ENCODE measurements around the gene DUSP19.

The DUSP19 gene

DNA sequence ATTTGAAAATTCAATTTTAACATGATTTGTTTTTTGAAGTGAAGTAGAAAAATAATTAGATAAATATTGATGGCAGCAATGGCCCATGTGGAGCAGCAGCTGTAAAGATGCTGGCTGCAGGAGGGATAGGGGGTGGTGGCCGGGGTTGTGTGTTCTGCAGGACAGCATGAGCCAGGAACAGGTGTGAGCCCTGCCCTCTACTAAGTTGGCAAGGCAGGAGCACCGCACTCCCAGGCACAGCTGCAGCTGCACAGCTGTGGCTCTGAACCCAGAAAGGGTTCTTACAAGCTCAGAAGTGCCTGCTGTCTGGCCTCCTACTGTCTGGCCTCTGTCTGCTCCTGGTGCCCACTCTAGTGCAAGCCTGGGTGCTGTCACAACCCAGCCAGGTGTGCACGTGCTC lies 10.0 kb upstream of the DUSP19 start:
- DNase-seq (ENCODE audit: low read depth in 3 of 3), result no peak

DNA sequence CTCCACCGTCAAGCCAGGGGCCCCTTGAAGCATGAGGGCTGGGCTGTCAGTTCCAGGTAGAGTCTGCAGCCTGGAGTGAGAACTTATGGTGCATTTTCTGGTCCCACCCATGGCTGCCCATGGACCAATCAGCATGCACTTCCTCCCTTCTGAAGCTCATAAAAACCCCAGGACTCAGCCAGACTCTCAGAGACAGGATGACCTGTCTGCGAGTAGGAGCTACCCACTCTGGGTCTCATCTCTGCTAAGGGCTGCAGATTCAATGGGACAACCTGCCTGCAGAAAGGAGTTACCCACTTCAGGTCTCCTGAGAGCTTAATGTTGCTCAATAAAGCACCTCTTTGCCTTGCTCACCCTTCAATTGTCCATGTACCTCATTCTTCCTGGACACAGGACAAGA lies 9.4 kb upstream of the DUSP19 start:
- DNase-seq (ENCODE audit: low read depth in 3 of 3), result no peak

DNA sequence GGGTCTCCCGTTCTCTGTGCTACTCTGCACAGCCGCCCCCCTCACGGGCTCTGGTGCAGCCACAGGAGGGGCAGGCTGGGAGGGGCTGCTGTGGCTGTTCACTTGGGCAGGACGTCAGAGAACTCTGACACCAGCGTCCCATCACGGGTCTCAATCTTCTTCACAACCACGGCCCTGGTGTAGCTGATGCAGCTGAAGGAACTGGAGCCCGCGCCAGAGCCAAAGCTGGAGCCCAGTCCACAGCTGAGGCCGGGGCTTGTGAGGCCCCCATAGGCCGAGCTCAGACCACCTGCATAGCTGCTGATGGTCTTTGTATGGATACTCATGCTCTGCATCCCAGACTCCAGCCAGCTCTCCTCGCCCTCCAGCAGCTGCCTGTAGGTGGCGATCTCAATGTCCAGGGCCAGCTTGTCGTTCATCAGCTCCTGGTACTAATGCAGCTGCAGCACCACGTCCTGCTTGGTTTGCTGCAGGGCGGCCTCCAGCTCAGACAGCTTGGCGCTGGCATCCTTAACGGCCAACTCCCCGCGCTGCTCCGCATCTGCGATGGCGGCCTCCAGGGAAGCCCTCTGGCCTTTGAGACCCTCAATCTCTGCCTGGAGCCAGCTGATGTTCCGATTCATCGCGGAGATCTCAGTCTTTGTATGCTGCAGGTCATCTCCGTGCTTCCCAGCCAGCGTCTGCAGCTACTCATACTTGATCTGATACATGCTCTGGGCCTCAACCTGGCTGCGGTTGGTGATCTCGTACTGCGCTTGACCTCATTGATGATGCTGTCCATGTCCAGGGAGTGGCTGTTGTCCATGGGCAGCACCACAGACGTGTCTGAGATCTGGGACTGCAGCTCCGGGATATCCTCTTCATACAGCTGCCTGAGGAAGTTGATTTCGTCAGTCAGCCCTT lies 7.4 kb upstream of the DUSP19 start:
- no peak for DNase-seq (ENCODE audit: low read depth in 3 of 3)

- no peak for DNase-seq (ENCODE audit: low read depth in 3 of 3)
Measured at GRCh38 chr2:183072177-183072576, 6.4 kb upstream of the DUSP19 start.

GRCh38 chr2:183078163-183078463 lies 434 bp upstream of the DUSP19 start:
- DNase-seq (ENCODE audit: low read depth in 3 of 3), result no peak

DNA sequence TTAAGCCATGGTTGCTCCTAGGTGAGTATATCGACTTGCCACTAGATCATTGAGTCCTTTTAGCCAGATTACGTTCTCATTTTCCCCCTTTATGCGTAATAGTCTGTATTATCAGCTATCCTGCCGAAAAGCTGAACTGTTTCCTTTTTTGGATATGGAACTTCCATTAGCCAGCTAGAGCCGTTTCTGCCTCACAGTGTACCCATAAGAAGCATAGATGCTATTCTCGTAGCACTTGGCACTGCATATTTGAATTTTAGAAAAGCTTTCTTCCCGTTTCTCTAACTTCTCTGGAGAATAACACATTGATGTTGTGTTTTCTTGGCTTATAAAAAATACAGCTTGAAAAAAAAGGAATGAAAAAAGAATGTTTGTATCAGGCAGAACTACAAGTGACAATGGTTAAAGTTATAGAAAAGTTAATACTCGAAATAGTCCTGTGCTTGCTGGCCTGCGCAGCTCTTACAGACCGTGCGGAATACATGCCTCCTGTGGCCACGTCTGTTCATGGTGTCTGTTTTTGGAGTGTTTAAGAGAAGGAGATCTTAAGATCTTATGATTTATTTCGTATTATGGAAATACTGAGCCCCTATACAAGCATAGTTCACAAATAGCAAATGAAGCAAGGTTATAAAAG lies 710 bp downstream of the DUSP19 start:
- no peak for DNase-seq (ENCODE audit: low read depth in 3 of 3)

- DNase-seq (ENCODE audit: low read depth in 3 of 3), result no peak
Measured at GRCh38 chr2:183081911-183082310, 3.4 kb downstream of the DUSP19 start.

GRCh38 chr2:183088061-183088460 lies 9.5 kb downstream of the DUSP19 start:
- no peak for DNase-seq (ENCODE audit: low read depth in 3 of 3)

- DNase-seq (ENCODE audit: low read depth in 3 of 3), result no peak
Measured at GRCh38 chr2:183089192-183089851, 10.8 kb downstream of the DUSP19 start.

DNA sequence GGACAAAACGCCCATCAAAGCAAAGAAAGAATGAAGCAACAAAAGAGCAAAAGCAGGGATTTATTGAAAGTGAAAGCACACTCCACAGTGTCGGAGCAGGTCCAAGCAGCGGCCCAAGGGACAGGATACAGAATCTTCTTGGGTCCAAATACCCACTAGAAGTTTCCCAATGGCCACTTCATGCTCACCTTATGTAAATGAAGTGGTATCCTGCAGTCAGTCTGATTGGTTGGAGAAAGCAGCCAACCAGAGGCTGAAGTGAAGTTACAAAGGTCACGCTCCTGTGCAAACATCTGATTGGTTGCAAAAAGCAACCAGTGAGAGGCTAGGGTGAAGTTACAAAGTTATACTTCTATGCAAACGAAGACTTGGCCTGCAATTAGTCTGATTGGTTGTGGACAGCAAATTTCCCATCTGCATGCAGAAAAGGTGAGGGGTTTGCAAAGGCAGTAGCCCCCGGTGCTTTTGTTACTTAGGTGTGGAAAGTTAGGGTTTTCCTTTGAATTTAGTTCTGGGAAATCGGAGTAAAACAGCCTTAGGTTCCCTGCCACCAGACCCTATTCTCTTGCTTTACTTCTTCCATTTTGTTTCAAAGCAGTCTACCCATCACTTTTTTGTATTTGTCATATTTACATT lies 12.9 kb downstream of the DUSP19 start:
- DNase-seq (ENCODE audit: low read depth in 3 of 3), result no peak

DNA sequence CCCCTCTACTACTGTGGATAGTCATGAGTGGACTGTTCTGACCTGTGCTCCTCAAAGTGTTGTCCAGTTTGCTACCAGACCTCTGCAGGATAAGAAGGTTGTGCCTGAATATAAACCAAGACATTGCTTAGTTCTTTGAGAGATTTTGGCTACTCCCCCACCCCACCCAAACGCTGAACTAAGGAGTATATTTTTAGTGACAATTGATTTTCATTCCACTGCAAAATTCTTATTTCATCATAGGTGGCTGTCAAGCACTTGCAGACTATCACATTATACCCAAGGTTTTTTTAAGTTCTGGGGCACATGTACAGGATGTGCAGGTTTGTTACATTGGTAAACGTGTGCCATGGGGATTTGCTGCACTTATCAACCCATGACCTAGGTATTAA lies 13.4 kb downstream of the DUSP19 start:
- no peak for DNase-seq (ENCODE audit: low read depth in 3 of 3)

- no peak for DNase-seq (ENCODE audit: low read depth in 3 of 3)
Measured at GRCh38 chr2:183093857-183094657, 15.5 kb downstream of the DUSP19 start.

- DNase-seq (ENCODE audit: low read depth in 3 of 3), result no peak
Measured at GRCh38 chr2:183105402-183106134, 27.0 kb downstream of the DUSP19 start.

- DNase-seq (ENCODE audit: low read depth in 3 of 3), result no peak
Measured at GRCh38 chr2:183112577-183112976, 34.0 kb downstream of the DUSP19 start.

GRCh38 chr2:183113630-183114029 lies 35.1 kb downstream of the DUSP19 start:
- DNase-seq (ENCODE audit: low read depth in 3 of 3), result no peak

DNA sequence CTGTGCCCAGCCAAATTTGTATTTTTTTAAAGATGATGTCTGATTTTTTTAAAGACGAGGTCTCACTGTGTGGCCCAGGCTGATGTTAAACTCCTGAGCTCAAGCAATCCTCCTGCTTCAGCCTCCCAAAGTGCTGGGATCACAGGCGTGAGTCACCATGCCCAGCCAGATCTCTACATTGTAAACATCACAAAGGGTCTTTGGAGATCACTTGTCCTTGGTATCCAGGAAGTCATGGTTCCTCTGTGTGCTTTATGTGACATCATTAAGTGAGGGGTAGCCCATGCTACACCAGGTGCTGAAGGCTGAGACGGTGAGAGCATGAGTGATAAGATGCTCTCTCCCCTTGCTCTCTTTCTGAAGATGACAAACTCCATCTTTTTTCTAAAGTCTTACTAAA lies 38.7 kb downstream of the DUSP19 start:
- no peak for DNase-seq (ENCODE audit: low read depth in 3 of 3)

- DNase-seq (ENCODE audit: low read depth in 3 of 3), result no peak
Measured at GRCh38 chr2:183123117-183123958, 44.8 kb downstream of the DUSP19 start.

- no peak for DNase-seq (ENCODE audit: low read depth in 3 of 3)
Measured at GRCh38 chr2:183123959-183124221, 45.3 kb downstream of the DUSP19 start.

GRCh38 chr2:183124222-183124956 lies 45.8 kb downstream of the DUSP19 start, which contains the start of gene NUP35:
TSS of gene NUP35 (plus strand) at chr2:183124443. CDS start at chr2:183124458, 15 bp downstream.
- DNase-seq (ENCODE audit: low read depth in 3 of 3), result peak; percentile 74 to 78 (median 76)

GRCh38 chr2:183124957-183125255 lies 46.4 kb downstream of the DUSP19 start:
- no peak for DNase-seq (ENCODE audit: low read depth in 3 of 3)

Data from stimulated activated CD4-positive, alpha-beta T cell treated with anti-CD3 and anti-CD28 coated beads, TNF-alpha, amount 100 ng/mL, for 24 hours (primary cell).